K562 (cell line): ENCODE results near the gene ING4. TPM values are rescaled to one million over a fixed set of nuclear protein-coding genes. Genes with fewer than 3 reads are reported as not detected.
A peak's percentile ranks its signal among the peaks of the same experiment; 100 is the strongest.

Experiments
- ATAC-seq: fragments of 200-7000 bp; cut with Tn5 transposase; 3 replicates; pipeline ENCODE4 v1.9.1; 2020; ENCODE audit warnings: moderate library complexity
- BruUV-seq: library from RNA; stranded (reverse); fragments of 400-500 nt; replicated peaks from 2 replicates; lab custom pipeline; 2021; lab: Mats Ljungman, UMichigan
- CTCF ChIA-PET: fragments of 300-600 bp; formaldehyde crosslinking; extraction: SDS; loops from one replicate; lab custom pipeline; 2021; ENCODE audit warnings: low intra/inter-chr PET ratio; lab: Yijun Ruan, JAX
- POLR2A ChIA-PET: fragments of 300-600, 350-650 bp; sonication (Branson Sonifier 250); formaldehyde crosslinking; extraction: SDS; loops from one replicate; lab custom pipeline; 2021; ENCODE audit warnings: antibody characterized with exemption, inconsistent platforms; lab: Yijun Ruan, JAX
- DNase-seq, 4 experiments: peaks; one replicate each; pipeline versions ENCODE4 v3.0.0 to v3.0.0-alpha.2; 2011 to 2018; ENCODE audit warnings: low spot score in 3 of 4, mixed read lengths in 3 of 4; ENCODE audit errors: extremely low read depth in 1 of 4
- FAIRE-seq: peaks from 2 replicates; lab custom pipeline; 2011; peaks lifted over from hg19 to GRCh38; lab: Jason Lieb, UNC
- H2AFZ ChIP-seq: 2 replicates; pipeline ENCODE4 v1.6.0; 2011; ENCODE audit warnings: low read depth, low read length, control low read depth, inconsistent platforms
- H3K27ac ChIP-seq: fragments of 200-600 bp; 3 replicates; pipeline ENCODE4 v1.8.0; 2011; ENCODE audit warnings: low read depth, mild to moderate bottlenecking, control low read depth, inconsistent platforms, low read length, moderate library complexity, mixed read lengths; ENCODE audit errors: extremely low read depth
- H3K27me3 ChIP-seq, 2 experiments: fragments of 300-600 bp in 1 of 2; 2 replicates in 1 of 2; 3 replicates in 1 of 2; pipeline versions ENCODE4 v1.6.0 to v1.8.0; 2011; ENCODE audit warnings: inconsistent platforms in 2 of 2, low read length in 2 of 2, mild to moderate bottlenecking in 1 of 2, mixed read lengths in 1 of 2, moderate library complexity in 1 of 2; ENCODE audit not compliant: control insufficient read depth in 2 of 2, insufficient read depth in 2 of 2
- H3K36me3 ChIP-seq: fragments of 300-600 bp; 3 replicates; pipeline ENCODE4 v1.8.0; 2011; ENCODE audit warnings: mild to moderate bottlenecking, low read length, inconsistent platforms; ENCODE audit not compliant: control insufficient read depth, insufficient read depth
- H3K4me1 ChIP-seq, 2 experiments: fragments of 200-600 bp in 1 of 2; replicated peaks in 1 of 2; 2 replicates in 1 of 2; 3 replicates in 1 of 2; pipeline versions ENCODE4 v1.5.1 to v1.8.0; 2011; ENCODE audit warnings: inconsistent platforms in 2 of 2, low read length in 2 of 2, mild to moderate bottlenecking in 1 of 2, mixed read lengths in 1 of 2, moderate library complexity in 1 of 2; ENCODE audit not compliant: control insufficient read depth in 2 of 2, insufficient read depth in 2 of 2
- H3K4me2 ChIP-seq: 2 replicates; pipeline ENCODE4 v1.6.1; 2011; ENCODE audit warnings: low read length, control low read depth, inconsistent platforms, mixed read lengths; ENCODE audit not compliant: insufficient read depth
- H3K4me3 ChIP-seq: fragments of 200-600 bp; sonication (generic), shearing (Covaris generic); 2 replicates; pipeline ENCODE4 v1.5.1; 2016; ENCODE audit warnings: control low read depth, inconsistent platforms
- H3K79me2 ChIP-seq: fragments of 200-600 bp; 3 replicates; pipeline ENCODE4 v1.8.0; 2011; ENCODE audit warnings: low read length, inconsistent platforms; ENCODE audit not compliant: control insufficient read depth, insufficient read depth
- H3K9ac ChIP-seq, 2 experiments: 2 replicates each; pipeline versions ENCODE4 v1.6.0 to v1.6.1; 2011; ENCODE audit warnings: low read depth in 2 of 2, low read length in 2 of 2, control low read depth in 1 of 2, inconsistent platforms in 1 of 2, mild to moderate bottlenecking in 1 of 2, mixed read lengths in 1 of 2; ENCODE audit not compliant: insufficient read depth in 1 of 2
- H3K9me1 ChIP-seq: one replicate; pipeline ENCODE4 v1.6.0; 2011; ENCODE audit warnings: inconsistent platforms, mild to moderate bottlenecking, low read length, moderate library complexity; ENCODE audit not compliant: control insufficient read depth, insufficient read depth
- H3K9me3 ChIP-seq: replicated peaks from 2 replicates; pipeline ENCODE4 v1.5.1; 2011; ENCODE audit warnings: low read depth, low read length, inconsistent platforms; ENCODE audit not compliant: control insufficient read depth, insufficient read depth
- H4K20me1 ChIP-seq: replicated peaks from 2 replicates; pipeline ENCODE4 v1.6.1; 2011; ENCODE audit warnings: low read length, inconsistent platforms, mixed read lengths; ENCODE audit not compliant: control insufficient read depth, insufficient read depth
- BACH1 ChIP-seq: fragments of 200-800 bp; sonication (Bioruptor generic); IDR thresholded peaks from 2 replicates; pipeline ENCODE4 v1.6.1; 2016; ENCODE audit warnings: missing genetic modification characterization, missing compliant biosample characterization
- BHLHE40 ChIP-seq: IDR thresholded peaks from 2 replicates; pipeline ENCODE4 v1.6.1; 2011; ENCODE audit warnings: low read length, improper control_type of control experiment
- CTBP1 ChIP-seq: fragments of 450-650 bp; IDR thresholded peaks from 2 replicates; pipeline ENCODE4 v1.6.1; 2016; ENCODE audit warnings: borderline replicate concordance
- CTCF ChIP-seq, 3 experiments: IDR thresholded peaks in 2 of 3; conservative IDR thresholded peaks in 1 of 3; 2 replicates each; pipeline ENCODE4 v1.5.1; 2011 to 2012; ENCODE audit warnings: low read length in 3 of 3, mild to moderate bottlenecking in 3 of 3, control low read depth in 2 of 3, improper control_type of control experiment in 1 of 3, inconsistent platforms in 1 of 3, low read depth in 1 of 3, mixed read lengths in 1 of 3, moderate library complexity in 1 of 3; ENCODE audit not compliant: insufficient read depth in 2 of 3
- DPF2 ChIP-seq: fragments of 450-650 bp; IDR thresholded peaks from 2 replicates; pipeline ENCODE4 v1.6.1; 2016
- ELF2 ChIP-seq: fragments of 250-450 bp; sonication (Bioruptor Pico); IDR thresholded peaks from 2 replicates; pipeline ENCODE4 v1.5.0; 2021; ENCODE audit warnings: mild to moderate bottlenecking
- MXI1 ChIP-seq: IDR thresholded peaks from 2 replicates; pipeline ENCODE4 v1.6.1; 2011; ENCODE audit warnings: low read depth, mild to moderate bottlenecking, improper control_type of control experiment, low read length
- NRF1 ChIP-seq, 2 experiments: fragments of 450-650 bp; IDR thresholded peaks in 1 of 2; conservative IDR thresholded peaks in 1 of 2; 2 replicates each; pipeline ENCODE4 v1.6.1; 2014; ENCODE audit warnings: mild to moderate bottlenecking in 2 of 2
- OTX1 ChIP-seq: fragments of 450-650 bp; formaldehyde crosslinking; IDR thresholded peaks from 2 replicates; pipeline ENCODE4 v1.4.0; 2022; ENCODE audit warnings: mild to moderate bottlenecking
- PKNOX1 ChIP-seq: fragments of 450-650 bp; IDR thresholded peaks from 2 replicates; pipeline ENCODE4 v1.6.1; 2016
- PREB ChIP-seq: sonication (generic); formaldehyde crosslinking; IDR thresholded peaks from 2 replicates; pipeline ENCODE4 v1.8.1; 2023; ENCODE audit warnings: mild to moderate bottlenecking, missing genetic modification reagents
- PRMT5 ChIP-seq: sonication (generic); formaldehyde crosslinking; IDR thresholded peaks from 2 replicates; pipeline ENCODE4 v1.5.0; 2020; ENCODE audit warnings: missing genetic modification reagents
- SRSF1 ChIP-seq: fragments of 200-400 bp; formaldehyde crosslinking; IDR thresholded peaks from 2 replicates; pipeline ENCODE4 v1.6.1; 2017; ENCODE audit warnings: mild to moderate bottlenecking, low read depth, low read length, moderate library complexity
- TEAD4 ChIP-seq, 2 experiments: sonication (generic) in 1 of 2; formaldehyde crosslinking in 1 of 2; IDR thresholded peaks; 2 replicates each; pipeline versions ENCODE4 v1.6.1 to v1.8.0; 2012 to 2022; ENCODE audit warnings: borderline replicate concordance in 1 of 2, inconsistent platforms in 1 of 2, low read length in 1 of 2, mild to moderate bottlenecking in 1 of 2, missing genetic modification reagents in 1 of 2
- THRAP3 ChIP-seq: fragments of 450-650 bp; IDR thresholded peaks from 2 replicates; pipeline ENCODE4 v1.6.1; 2016; ENCODE audit warnings: mild to moderate bottlenecking, inconsistent platforms, borderline replicate concordance
- ZBTB17 ChIP-seq: fragments of 450-650 bp; formaldehyde crosslinking; IDR thresholded peaks from 2 replicates; pipeline ENCODE4 v1.4.0; 2020; ENCODE audit warnings: mild to moderate bottlenecking
- ZFPM2 ChIP-seq: fragments of 250-450 bp; sonication (Bioruptor Pico); IDR thresholded peaks from 2 replicates; pipeline ENCODE4 v1.5.1; 2022; ENCODE audit warnings: mild to moderate bottlenecking
- ZNF24 ChIP-seq: fragments of 450-650 bp; IDR thresholded peaks from 2 replicates; pipeline ENCODE4 v1.6.1; 2016
- ZNF384 ChIP-seq: IDR thresholded peaks from 2 replicates; pipeline ENCODE4 v1.6.1; 2012; ENCODE audit warnings: low read depth, low read length, improper control_type of control experiment
- ZNF57 ChIP-seq: fragments of 450-650 bp; formaldehyde crosslinking; IDR thresholded peaks from 2 replicates; pipeline ENCODE4 v1.4.0; 2020; ENCODE audit warnings: mild to moderate bottlenecking, moderate library complexity
- ZNF644 ChIP-seq: fragments of 200-800 bp; sonication (Bioruptor generic); IDR thresholded peaks from 2 replicates; pipeline ENCODE4 v1.6.1; 2016; ENCODE audit warnings: low read depth, missing genetic modification characterization, missing compliant biosample characterization
- WGBS: fragments of 100-300 bp; shearing (Covaris generic); methylation state at CpG from one replicate; pipeline ENCODE4 v1.1.6; 2016; ENCODE audit warnings: low coverage, mixed read lengths; ENCODE audit not compliant: insufficient coverage; ENCODE audit errors: missing lambda C conversion rate; 5-methylcytosine and 5-hydroxymethylcytosine counted together
- in situ Hi-C: fragments of 300-500 bp; cut with MboI; formaldehyde crosslinking; loops from 4 replicates; pipeline ENCODE4 v1.15.0; 2018; ENCODE audit warnings: inconsistent platforms, mixed read lengths
- intact Hi-C: fragments of 100-400 bp; cut with micrococcal nuclease; formaldehyde crosslinking; loops from 2 replicates; pipeline ENCODE4 v1.14.2; 2022
- polyA plus RNA-seq, 8 experiments: library from polyadenylated mRNA; depleted of rRNA in 4 of 8; stranded (reverse) in 5 of 8; unstranded in 3 of 8; fragments of >200 nt; fragmentation: Nextera tagmentation in 2 of 8; fragmentation: Illumina TruSeq in 1 of 8; extraction: Ambion mirVana in 2 of 8; extraction: Trizol in 1 of 8; gene quantifications; 2 replicates each; pipeline versions ENCODE4 v1.2.1 to v1.2.3, GENCODE V29; 2011 to 2014; ENCODE audit warnings: inconsistent platforms in 1 of 8, missing spikeins in 1 of 8
- total RNA-seq, 7 experiments: library from RNA; depleted of rRNA in 6 of 7; stranded (reverse); fragments of >200 nt in 6 of 7; fragmentation: Illumina TruSeq in 2 of 7; extraction: Trizol in 2 of 7; gene quantifications; 2 replicates each; pipeline versions ENCODE4 v1.2.1 to v1.2.3, GENCODE V29; 2011 to 2021; ENCODE audit warnings: low replicate concordance in 1 of 7

The ING4 gene
- total and polyA plus RNA-seq, 9 of the 15 experiments (the other 6 are each of a cell fraction or from before 2014, with no cell fraction given) = 6.6 to 30.2 (median 15.7) TPM

GRCh38 chr12:6703631-6704030, 40.7 kb upstream of the ING4 start:
- in situ Hi-C loops = no loop called here
- intact Hi-C loops = no loop called here
- FAIRE-seq (peak; percentile 71), ATAC-seq (peak; percentile 80), DNase-seq (peak; percentile 19 to 44 (median 26))
- Histone ChIP-seq H3K4me3 (no peak overlapping the region), H3K27ac (no peak overlapping the region), H3K36me3 (no peaks in the 10 kb centered on the region), H3K4me1 (peaks cover 5 to 21% of the 10 kb centered on the region in 2 experiments; a peak in 4 of 5 replicates), H4K20me1 (no peaks in the 10 kb centered on the region), H3K4me2 (peak overlapping the region; percentile 63), H3K9ac (peak overlapping the region in 1 of 2 experiments; percentile 81; a peak in 2 of 4 replicates), H3K9me1 (no peaks in the 10 kb centered on the region), H3K9me3 (no peaks in the 10 kb centered on the region), H3K79me2 (no peaks in the 10 kb centered on the region), H3K27me3 (peaks cover 11 to 27% of the 10 kb centered on the region in 2 experiments; a peak in 4 of 5 replicates), H2AFZ (peak overlapping the region; percentile 74)
- WGBS = 6% methylated on average over 10 of the region's 10 CpGs
- no TSS peak for BruUV-seq
- ChIA-PET CTCF (no interaction called here), POLR2A (interaction anchor here (1.3 kb wide), 1 partner anchor 14 kb away, joined by 3 read pairs; the partner anchor contains the start of gene ZNF384)
- TF ChIP-seq ZBTB17 = no peak
- no peak for TF ChIP-seq OTX1 (CRISPR knock-in tag)
- TF ChIP-seq CTCF (IDR thresholded peaks at IDR 0.05 in 2 of 3, conservative IDR thresholded peaks at IDR 0.05 in 1 of 3; ENCODE audit: insufficient read depth in 2 of 3, low read depth in 1 of 3, low read length in 3 of 3) = peak in 2 of 3 experiments; percentile 14 to 41; a peak in 3 of 6 replicates
- no peak for TF ChIP-seq TEAD4 (IDR thresholded peaks at IDR 0.05; ENCODE audit: low read length)
- no peak for TF ChIP-seq TEAD4 (CRISPR knock-in tag; IDR thresholded peaks at IDR 0.05; ENCODE audit: borderline replicate concordance)
- TF ChIP-seq MXI1 = no peak
- no peak for TF ChIP-seq ZFPM2 (CRISPR knock-in tag)
- no peak for TF ChIP-seq BACH1 (tag)
- no peak for TF ChIP-seq ZNF384
- peak; percentile 57; the same call in 1 of the 2 replicates for TF ChIP-seq CTBP1
- TF ChIP-seq NRF1 (conservative IDR thresholded peaks at IDR 0.05 in 1 of 2, IDR thresholded peaks at IDR 0.05 in 1 of 2) = peak in 1 of 2 experiments; percentile 45; a peak in 2 of 4 replicates
- TF ChIP-seq PRMT5 (CRISPR knock-in tag) = no peak
- no peak for TF ChIP-seq SRSF1
- TF ChIP-seq PREB (CRISPR knock-in tag) = no peak
- 0 out of 2 replicates have a peak, but pooled peaks have one; percentile 7 for TF ChIP-seq BHLHE40
- no peak for TF ChIP-seq ELF2 (CRISPR knock-in tag)
- no peak for TF ChIP-seq ZNF24
- TF ChIP-seq ZNF644 (tag) = no peak
- peak; percentile 24; the same call in 1 of the 2 replicates for TF ChIP-seq PKNOX1
- no peak for TF ChIP-seq ZNF57
- no peak for TF ChIP-seq DPF2
- no peak for TF ChIP-seq THRAP3
